Vagina (tissue), 2 donors: ENCODE measurements around the gene PARVG.

Source experiments
- CTCF ChIP-seq, 3 experiments: fragments of 450-650 bp in 2 of 3; fragments of 200-600 bp in 1 of 3; sonication (generic) in 1 of 3; IDR thresholded peaks; one replicate each; pipeline ENCODE4 v1.5.1; 2017 to 2019; ENCODE audit warnings: antibody characterized with exemption in 3 of 3, mild to moderate bottlenecking in 2 of 3, moderate library complexity in 2 of 3
- POLR2A ChIP-seq, 2 donors: fragments of 450-650 bp; IDR thresholded peaks; one replicate each; pipeline ENCODE4 v1.6.1; 2017; ENCODE audit warnings: antibody characterized with exemption in 2 of 2, mild to moderate bottlenecking in 2 of 2, moderate library complexity in 2 of 2
- POLR2AphosphoS5 ChIP-seq, 2 donors: sonication (generic); formaldehyde crosslinking; IDR thresholded peaks; one replicate each; pipeline ENCODE4 v1.9.0; 2017; ENCODE audit warnings: antibody characterized with exemption in 2 of 2, mild to moderate bottlenecking in 2 of 2, low read depth in 1 of 2; ENCODE audit not compliant: insufficient read depth in 1 of 2

- TF ChIP-seq POLR2A (IDR thresholded peaks at IDR 0.05) (no peak), CTCF (IDR thresholded peaks at IDR 0.05) (no peak), POLR2AphosphoS5 (IDR thresholded peaks at IDR 0.05; ENCODE audit: insufficient read depth in 1 of 2, low read depth in 1 of 2) (no peak)
Observed at GRCh38 chr22:44142421-44143104, 38.2 kb upstream of the PARVG start.
